ENCODE results near the gene CHD1. TPM values are rescaled to one million over a fixed set of nuclear protein-coding genes. Genes with fewer than 3 reads are reported as not detected.

The CHD1 gene
- total RNA-seq, 1 donor from 2014 or later = 32.8 TPM

DNA sequence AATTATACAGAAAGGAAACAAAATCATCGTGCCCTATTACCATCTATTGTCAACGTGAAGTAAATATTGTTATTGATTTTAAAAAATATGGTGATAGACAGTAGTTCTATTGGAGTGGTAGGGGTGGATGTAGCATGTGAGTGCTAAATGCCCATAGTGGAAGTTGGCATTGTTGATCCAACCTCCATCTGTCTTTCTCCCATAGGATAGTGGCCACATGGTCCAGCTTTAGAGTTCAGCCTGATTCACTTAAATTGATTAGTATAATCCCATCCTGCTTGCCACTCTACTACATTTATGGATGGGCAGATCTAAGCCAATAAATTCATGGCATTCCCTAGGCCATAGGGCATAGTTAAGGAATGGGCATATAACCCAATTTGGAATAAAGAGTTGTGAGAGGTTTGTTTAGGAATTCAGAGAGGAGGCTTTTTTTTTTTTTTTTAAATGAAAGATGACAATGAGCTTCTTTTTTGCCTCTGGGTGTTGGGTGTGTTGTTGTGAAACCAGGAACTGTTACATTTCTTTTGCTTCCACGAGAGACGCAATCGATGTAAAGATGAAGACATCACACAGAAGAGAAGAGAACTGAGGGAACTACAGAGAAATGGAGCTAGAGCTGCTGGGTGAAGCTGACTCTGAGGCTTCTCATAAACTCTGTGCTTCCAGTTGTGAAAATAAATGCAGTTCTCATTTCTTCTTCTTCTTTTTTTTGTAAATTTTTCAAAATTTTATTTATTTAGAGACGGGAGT lies 12.5 kb upstream of the CHD1 start:
- TF ChIP-seq, protein P1, sequence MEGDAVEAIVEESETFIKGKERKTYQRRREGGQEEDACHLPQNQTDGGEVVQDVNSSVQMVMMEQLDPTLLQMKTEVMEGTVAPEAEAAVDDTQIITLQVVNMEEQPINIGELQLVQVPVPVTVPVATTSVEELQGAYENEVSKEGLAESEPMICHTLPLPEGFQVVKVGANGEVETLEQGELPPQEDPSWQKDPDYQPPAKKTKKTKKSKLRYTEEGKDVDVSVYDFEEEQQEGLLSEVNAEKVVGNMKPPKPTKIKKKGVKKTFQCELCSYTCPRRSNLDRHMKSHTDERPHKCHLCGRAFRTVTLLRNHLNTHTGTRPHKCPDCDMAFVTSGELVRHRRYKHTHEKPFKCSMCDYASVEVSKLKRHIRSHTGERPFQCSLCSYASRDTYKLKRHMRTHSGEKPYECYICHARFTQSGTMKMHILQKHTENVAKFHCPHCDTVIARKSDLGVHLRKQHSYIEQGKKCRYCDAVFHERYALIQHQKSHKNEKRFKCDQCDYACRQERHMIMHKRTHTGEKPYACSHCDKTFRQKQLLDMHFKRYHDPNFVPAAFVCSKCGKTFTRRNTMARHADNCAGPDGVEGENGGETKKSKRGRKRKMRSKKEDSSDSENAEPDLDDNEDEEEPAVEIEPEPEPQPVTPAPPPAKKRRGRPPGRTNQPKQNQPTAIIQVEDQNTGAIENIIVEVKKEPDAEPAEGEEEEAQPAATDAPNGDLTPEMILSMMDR (IDR thresholded peaks at IDR 0.05) = no peak
- intact Hi-C loops (cut with DNase I) = no loop called here

DNA sequence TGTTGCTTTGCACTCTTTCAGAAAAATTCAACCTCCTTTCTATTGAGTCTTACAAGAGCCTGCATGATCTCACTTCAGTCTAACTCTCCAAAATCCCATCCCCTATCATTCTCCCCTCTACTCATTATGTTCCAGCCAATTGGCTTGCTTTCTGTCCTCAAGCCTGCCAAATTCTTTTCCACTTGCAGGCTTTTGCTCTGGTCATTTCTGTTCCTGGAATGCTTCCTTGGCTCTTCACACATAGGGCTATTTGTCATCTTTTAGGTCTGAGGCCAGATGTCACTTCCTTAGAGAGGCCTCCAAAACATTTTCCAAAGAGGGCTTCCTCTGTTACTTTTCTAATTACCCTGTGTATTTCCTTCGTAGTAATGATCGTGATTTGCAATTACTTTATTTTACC lies 11.8 kb upstream of the CHD1 start:
- no peak for ATAC-seq
- no peak overlapping the region for H3K4me3 ChIP-seq
- H3K36me3 ChIP-seq = no peaks in the 10 kb centered on the region
- no peak for DNase-seq
- peaks cover 30% of the 10 kb centered on the region for H3K4me1 ChIP-seq
- intact Hi-C loops (cut with DNase I) = no loop called here
- no peaks in the 10 kb centered on the region for H3K27me3 ChIP-seq (ENCODE audit: low read depth)
- no peak overlapping the region for H3K27ac ChIP-seq
- H3K9me3 ChIP-seq = no peaks in the 10 kb centered on the region
- TF ChIP-seq, protein P1 (IDR thresholded peaks at IDR 0.05) = no peak

More for the DNA sequence above, 12.5 kb upstream of the CHD1 start:
- DNase-seq (no peak), ATAC-seq (peak; percentile 50 to 62)
- Histone ChIP-seq H3K36me3 (no peaks in the 10 kb centered on the region), H3K27ac (no peak overlapping the region), H3K9me3 (no peaks in the 10 kb centered on the region), H3K27me3 (ENCODE audit: low read depth) (no peaks in the 10 kb centered on the region), H3K4me1 (peaks cover 30% of the 10 kb centered on the region), H3K4me3 (no peak overlapping the region)

DNA sequence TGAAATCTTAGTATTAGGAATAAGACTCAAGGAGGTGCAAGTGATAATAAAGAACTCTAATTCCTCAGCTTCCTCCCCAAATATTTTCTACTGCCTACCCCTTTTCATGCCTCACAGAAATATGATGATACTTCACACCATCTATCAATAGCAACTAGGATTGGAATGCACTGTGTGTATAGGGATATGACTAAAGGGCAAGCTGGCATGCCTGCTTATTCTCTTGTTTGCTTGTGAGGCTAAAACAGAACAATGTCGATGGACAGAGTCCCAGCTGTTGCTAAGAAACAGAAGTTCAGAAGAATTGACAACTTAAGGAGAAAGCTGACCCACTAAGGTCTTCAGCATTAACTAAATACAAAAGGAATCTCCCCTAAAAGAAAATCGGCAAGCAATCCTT lies 9.7 kb upstream of the CHD1 start:
- no peak overlapping the region for H3K27ac ChIP-seq
- ATAC-seq = peak; percentile 45 to 67
- H3K9me3 ChIP-seq = no peaks in the 10 kb centered on the region
- H3K4me1 ChIP-seq = peaks cover 49% of the 10 kb centered on the region
- intact Hi-C loops (cut with DNase I) = no loop called here
- TF ChIP-seq, protein P1 (IDR thresholded peaks at IDR 0.05) = no peak
- no peak overlapping the region for H3K4me3 ChIP-seq
- H3K27me3 ChIP-seq (ENCODE audit: low read depth) = no peaks in the 10 kb centered on the region
- no peaks in the 10 kb centered on the region for H3K36me3 ChIP-seq
- DNase-seq = no peak

DNA sequence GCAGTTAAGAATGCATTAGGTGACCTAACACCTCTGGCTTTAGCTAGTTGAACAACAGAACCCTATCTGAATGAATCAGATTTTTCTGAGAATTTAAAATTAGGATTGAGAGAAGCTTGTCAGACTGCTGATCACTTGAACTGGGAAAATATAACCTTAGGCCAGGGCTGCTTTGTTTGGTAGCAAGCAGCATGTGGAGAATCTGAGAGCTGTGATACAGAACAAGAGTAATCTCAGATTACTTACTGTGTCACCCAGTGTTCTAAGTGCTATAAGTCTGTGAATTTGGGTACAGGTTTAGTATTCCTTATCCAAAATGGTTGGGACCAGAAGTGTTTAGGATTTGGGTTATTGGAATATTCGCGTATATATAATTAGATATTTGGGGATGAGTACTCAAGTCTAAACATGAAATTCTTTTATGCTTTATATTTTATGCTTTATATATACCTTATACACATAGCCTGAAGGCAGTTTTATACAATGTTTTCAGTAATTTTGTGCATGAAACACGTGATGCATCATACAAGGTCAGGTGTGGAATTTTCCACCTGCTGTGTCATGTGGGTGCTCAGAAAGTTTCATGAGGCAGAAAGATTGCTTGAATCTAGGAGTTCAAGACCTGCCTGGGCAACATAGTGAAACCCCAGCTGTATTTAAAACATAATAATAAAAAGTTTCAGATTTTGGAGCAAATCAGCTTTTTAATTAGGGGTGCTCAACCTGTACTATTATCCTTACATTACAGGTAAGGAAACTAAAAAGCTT lies 8.3 kb upstream of the CHD1 start:
- H3K4me3 ChIP-seq = no peak overlapping the region
- no peak for DNase-seq
- no peak overlapping the region for H3K27ac ChIP-seq
- TF ChIP-seq, protein P1 (IDR thresholded peaks at IDR 0.05) = no peak
- no peaks in the 10 kb centered on the region for H3K36me3 ChIP-seq
- H3K4me1 ChIP-seq = peaks cover 53% of the 10 kb centered on the region
- no peak for ATAC-seq
- H3K9me3 ChIP-seq = no peaks in the 10 kb centered on the region
- intact Hi-C loops (cut with DNase I) = no loop called here
- H3K27me3 ChIP-seq (ENCODE audit: low read depth) = no peaks in the 10 kb centered on the region

DNA sequence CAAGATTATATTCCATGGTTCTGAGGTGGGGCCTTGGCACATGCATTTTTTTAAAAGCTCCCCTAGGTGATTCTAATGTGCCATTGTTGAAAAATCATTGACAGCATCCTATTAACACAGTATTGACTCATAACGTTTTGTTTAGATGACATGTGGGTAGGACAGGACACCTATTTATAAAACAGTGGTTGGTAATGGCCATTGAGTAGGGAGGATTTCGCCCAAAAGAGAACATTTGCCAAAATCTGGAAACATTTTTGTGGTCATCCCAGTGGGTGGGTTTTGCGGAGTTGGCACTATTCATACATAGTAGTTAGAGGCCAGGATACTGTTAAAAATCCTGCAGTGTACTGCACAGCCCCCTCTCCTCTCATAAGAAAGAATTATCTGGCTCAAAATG lies 6.4 kb upstream of the CHD1 start:
- Histone ChIP-seq H3K27me3 (ENCODE audit: low read depth) (no peaks in the 10 kb centered on the region), H3K4me3 (no peak overlapping the region), H3K4me1 (peaks cover 50% of the 10 kb centered on the region), H3K27ac (no peak overlapping the region), H3K9me3 (no peaks in the 10 kb centered on the region), H3K36me3 (no peaks in the 10 kb centered on the region)
- no peak for DNase-seq
- TF ChIP-seq, protein P1 (IDR thresholded peaks at IDR 0.05) = no peak
- ATAC-seq = no peak
- intact Hi-C loops (cut with DNase I) = no loop called here

All from lower lobe of right lung (tissue), 2 donors.